ENCODE measurements around the gene SRXN1.

SRXN1 gene

GRCh38 chr20:675453-676314 is 22.7 kb upstream of the SRXN1 start, which contains the start of gene SCRT2:
SCRT2 (minus strand) TSS chr20:675802; CDS start chr20:675601, 201 bp downstream.
- peak; percentile 56 for DNase-seq (ENCODE audit: low read depth)

GRCh38 chr20:675033-675452 is 22.0 kb upstream of the SRXN1 start:
- no peak for DNase-seq (ENCODE audit: low read depth)

- DNase-seq (ENCODE audit: low read depth) = no peak
These were observed 20.6 kb upstream of the SRXN1 start for GRCh38 chr20:673603-674001.

GRCh38 chr20:672963-673602 is 20.1 kb upstream of the SRXN1 start:
- no peak for DNase-seq (ENCODE audit: low read depth)

GRCh38 chr20:671252-672030 is 18.4 kb upstream of the SRXN1 start:
- no peak for DNase-seq (ENCODE audit: low read depth)

- no peak for DNase-seq (ENCODE audit: low read depth)
These were observed 16.6 kb upstream of the SRXN1 start for GRCh38 chr20:669573-669972.

GRCh38 chr20:668638-669037 is 15.6 kb upstream of the SRXN1 start:
- no peak for DNase-seq (ENCODE audit: low read depth)

- no peak for DNase-seq (ENCODE audit: low read depth)
These were observed 15.1 kb upstream of the SRXN1 start for GRCh38 chr20:668050-668449.

- DNase-seq (ENCODE audit: low read depth) = peak; percentile 53
These were observed 14.5 kb upstream of the SRXN1 start for GRCh38 chr20:667351-668034.

GRCh38 chr20:666877-667276 is 13.9 kb upstream of the SRXN1 start:
- DNase-seq (ENCODE audit: low read depth) = no peak

- DNase-seq (ENCODE audit: low read depth) = no peak
These were observed 12.3 kb upstream of the SRXN1 start for GRCh38 chr20:665276-665675.

GRCh38 chr20:664576-664975 is 11.6 kb upstream of the SRXN1 start:
- DNase-seq (ENCODE audit: low read depth) = no peak

- DNase-seq (ENCODE audit: low read depth) = no peak
These were observed 11.2 kb upstream of the SRXN1 start for GRCh38 chr20:664151-664550.

GRCh38 chr20:663315-664090 is 10.5 kb upstream of the SRXN1 start:
- no peak for DNase-seq (ENCODE audit: low read depth)

GRCh38 chr20:662277-663192 is 9.5 kb upstream of the SRXN1 start:
- no peak for DNase-seq (ENCODE audit: low read depth)

- DNase-seq (ENCODE audit: low read depth) = no peak
These were observed 8.7 kb upstream of the SRXN1 start for GRCh38 chr20:661474-662270.

GRCh38 chr20:658731-659291 is 5.8 kb upstream of the SRXN1 start:
- no peak for DNase-seq (ENCODE audit: low read depth)

GRCh38 chr20:658202-658601 is 5.2 kb upstream of the SRXN1 start:
- no peak for DNase-seq (ENCODE audit: low read depth)

Data from activated T-cell treated with anti-CD3 and anti-CD28 coated beads for 1 hour (primary cell).